Ascending aorta (tissue), 2 donors: Measurements from ENCODE around the gene EPHA5. TPM values are rescaled to one million over a fixed set of nuclear protein-coding genes. Genes with fewer than 3 reads are reported as not detected.

Experiments
- DNase-seq, 2 donors: peaks; one replicate each; pipeline ENCODE4 v3.0.0-alpha.2; 2019; ENCODE audit warnings: low spot score in 2 of 2
- H3K27ac ChIP-seq, 2 donors: fragments of 200-600 bp; sonication (generic); one replicate each; pipeline ENCODE4 v1.5.1; 2016 to 2017; ENCODE audit warnings: mild to moderate bottlenecking in 1 of 2
- H3K27me3 ChIP-seq: fragments of 200-600 bp; sonication (generic); one replicate; pipeline ENCODE4 v1.5.1; 2017
- H3K36me3 ChIP-seq, 2 donors: fragments of 200-600 bp; sonication (generic); one replicate each; pipeline ENCODE4 v1.5.1; 2016
- H3K4me1 ChIP-seq, 2 donors: fragments of 200-600 bp; sonication (generic); one replicate each; pipeline ENCODE4 v1.5.1; 2016 to 2017; ENCODE audit warnings: mild to moderate bottlenecking in 1 of 2
- H3K4me3 ChIP-seq, 2 donors: fragments of 200-600 bp; sonication (generic); one replicate each; pipeline ENCODE4 v1.5.1; 2016 to 2017; ENCODE audit warnings: mild to moderate bottlenecking in 1 of 2
- H3K9me3 ChIP-seq, 2 donors: fragments of 200-600 bp; sonication (generic); one replicate each; pipeline ENCODE4 v1.5.1; 2016
- intact Hi-C: fragments of 100-400 bp; cut with DNase I; formaldehyde crosslinking; loops from one replicate; pipeline ENCODE4 v1.15.1; 2023
- total RNA-seq: library from RNA; depleted of rRNA; stranded (reverse); fragments of >200 nt; gene quantifications from one replicate; pipeline ENCODE4 v1.1.0, GENCODE V29; 2016
- TF ChIP-seq, protein P1 (sequence below), 3 experiments: fragments of 200-600 bp in 2 of 3; fragments of 450-650 bp in 1 of 3; sonication (generic) in 2 of 3; IDR thresholded peaks; one replicate each; pipeline ENCODE4 v1.5.1; 2016 to 2019; ENCODE audit warnings: antibody characterized with exemption in 3 of 3, mild to moderate bottlenecking in 1 of 3, moderate library complexity in 1 of 3

The EPHA5 gene
- total RNA-seq, 1 donor from 2014 or later: not detected

DNA sequence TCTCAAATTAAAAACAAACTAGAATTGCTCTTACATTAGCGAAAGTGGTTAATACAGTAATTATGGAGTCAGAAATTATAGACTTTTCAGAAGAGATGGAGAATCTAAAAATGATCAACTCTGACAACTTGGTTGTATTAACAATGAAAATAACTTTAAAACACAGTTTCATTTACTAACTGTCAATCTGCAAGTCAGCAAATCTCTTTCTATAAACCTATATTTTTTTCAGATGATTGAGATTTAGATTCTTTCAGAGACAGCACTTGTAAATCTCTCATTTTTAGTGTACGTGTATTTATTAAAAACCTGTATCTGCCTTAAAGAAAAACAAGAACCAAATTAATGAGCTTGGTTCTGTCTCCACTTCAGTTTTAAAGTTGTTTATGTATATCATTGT is 311.4 kb downstream of the EPHA5 start:
- no peak overlapping the region for H3K4me3 ChIP-seq
- TF ChIP-seq, protein P1, sequence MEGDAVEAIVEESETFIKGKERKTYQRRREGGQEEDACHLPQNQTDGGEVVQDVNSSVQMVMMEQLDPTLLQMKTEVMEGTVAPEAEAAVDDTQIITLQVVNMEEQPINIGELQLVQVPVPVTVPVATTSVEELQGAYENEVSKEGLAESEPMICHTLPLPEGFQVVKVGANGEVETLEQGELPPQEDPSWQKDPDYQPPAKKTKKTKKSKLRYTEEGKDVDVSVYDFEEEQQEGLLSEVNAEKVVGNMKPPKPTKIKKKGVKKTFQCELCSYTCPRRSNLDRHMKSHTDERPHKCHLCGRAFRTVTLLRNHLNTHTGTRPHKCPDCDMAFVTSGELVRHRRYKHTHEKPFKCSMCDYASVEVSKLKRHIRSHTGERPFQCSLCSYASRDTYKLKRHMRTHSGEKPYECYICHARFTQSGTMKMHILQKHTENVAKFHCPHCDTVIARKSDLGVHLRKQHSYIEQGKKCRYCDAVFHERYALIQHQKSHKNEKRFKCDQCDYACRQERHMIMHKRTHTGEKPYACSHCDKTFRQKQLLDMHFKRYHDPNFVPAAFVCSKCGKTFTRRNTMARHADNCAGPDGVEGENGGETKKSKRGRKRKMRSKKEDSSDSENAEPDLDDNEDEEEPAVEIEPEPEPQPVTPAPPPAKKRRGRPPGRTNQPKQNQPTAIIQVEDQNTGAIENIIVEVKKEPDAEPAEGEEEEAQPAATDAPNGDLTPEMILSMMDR (IDR thresholded peaks at IDR 0.05): no peak
- no peaks in the 10 kb centered on the region for H3K9me3 ChIP-seq
- H3K36me3 ChIP-seq: no peaks in the 10 kb centered on the region
- no peaks in the 10 kb centered on the region for H3K4me1 ChIP-seq
- no peak for DNase-seq
- H3K27ac ChIP-seq: no peak overlapping the region
- intact Hi-C loops: no loop called here
- no peaks in the 10 kb centered on the region for H3K27me3 ChIP-seq

- TF ChIP-seq, protein P1 (IDR thresholded peaks at IDR 0.05): no peak
- no peaks in the 10 kb centered on the region for H3K27me3 ChIP-seq
- H3K9me3 ChIP-seq: no peaks in the 10 kb centered on the region
- H3K36me3 ChIP-seq: no peaks in the 10 kb centered on the region
- H3K4me3 ChIP-seq: no peak overlapping the region
- no peaks in the 10 kb centered on the region for H3K4me1 ChIP-seq
- no peak for DNase-seq
- H3K27ac ChIP-seq: no peak overlapping the region
- intact Hi-C loops: no loop called here
Measured at GRCh38 chr4:65353098-65353497, 317.2 kb downstream of the EPHA5 start.

GRCh38 chr4:65344278-65344825 is 325.9 kb downstream of the EPHA5 start:
- Histone ChIP-seq H3K4me1 (no peaks in the 10 kb centered on the region), H3K4me3 (no peak overlapping the region), H3K27ac (no peak overlapping the region), H3K9me3 (no peaks in the 10 kb centered on the region), H3K36me3 (no peaks in the 10 kb centered on the region), H3K27me3 (no peaks in the 10 kb centered on the region)
- no peak for DNase-seq
- TF ChIP-seq, protein P1 (IDR thresholded peaks at IDR 0.05): no peak
- intact Hi-C loops: no loop called here

- no peaks in the 10 kb centered on the region for H3K36me3 ChIP-seq
- H3K4me1 ChIP-seq: no peaks in the 10 kb centered on the region
- TF ChIP-seq, protein P1 (IDR thresholded peaks at IDR 0.05): no peak
- no peak for DNase-seq
- H3K4me3 ChIP-seq: no peak overlapping the region
- H3K27me3 ChIP-seq: no peaks in the 10 kb centered on the region
- H3K27ac ChIP-seq: no peak overlapping the region
- intact Hi-C loops: no loop called here
- H3K9me3 ChIP-seq: no peaks in the 10 kb centered on the region
Measured at GRCh38 chr4:65343342-65343741, 326.9 kb downstream of the EPHA5 start.

- intact Hi-C loops: no loop called here
- H3K27ac ChIP-seq: no peak overlapping the region
- TF ChIP-seq, protein P1 (IDR thresholded peaks at IDR 0.05): no peak
- H3K4me3 ChIP-seq: no peak overlapping the region
- DNase-seq: no peak
- H3K27me3 ChIP-seq: no peaks in the 10 kb centered on the region
- no peaks in the 10 kb centered on the region for H3K9me3 ChIP-seq
- no peaks in the 10 kb centered on the region for H3K36me3 ChIP-seq
- no peaks in the 10 kb centered on the region for H3K4me1 ChIP-seq
Measured at GRCh38 chr4:65341557-65341956, 328.7 kb downstream of the EPHA5 start.
